Hepatocyte (in vitro differentiated cells): ENCODE data around the gene IDI1. TPM values are rescaled to one million over a fixed set of nuclear protein-coding genes. Genes with fewer than 3 reads are reported as not detected.

Source experiments
- DNase-seq: peaks from one replicate; pipeline ENCODE4 v3.0.0-alpha.2; 2016; ENCODE audit warnings: low spot score
- H2AFZ ChIP-seq: fragments of 200-600 bp; sonication (generic); 2 replicates; pipeline ENCODE4 v1.6.0; 2016; ENCODE audit warnings: antibody characterized with exemption, mild to moderate bottlenecking
- H3K27ac ChIP-seq: fragments of 200-600 bp; sonication (generic); 2 replicates; pipeline ENCODE4 v1.5.1; 2016; ENCODE audit warnings: mild to moderate bottlenecking
- H3K27me3 ChIP-seq: fragments of 200-600 bp; sonication (generic); 2 replicates; pipeline ENCODE4 v1.6.1; 2016
- H3K36me3 ChIP-seq: fragments of 200-600 bp; sonication (generic); replicated peaks from 2 replicates; pipeline ENCODE4 v1.5.1; 2016; ENCODE audit warnings: low read depth; ENCODE audit not compliant: insufficient read depth
- H3K4me1 ChIP-seq: fragments of 200-600 bp; sonication (generic); 2 replicates; pipeline ENCODE4 v1.5.1; 2016; ENCODE audit warnings: mild to moderate bottlenecking, moderate library complexity; ENCODE audit not compliant: insufficient read depth
- H3K4me2 ChIP-seq: fragments of 200-600 bp; sonication (generic); 2 replicates; pipeline ENCODE4 v1.6.0; 2016
- H3K4me3 ChIP-seq: fragments of 200-600 bp; sonication (generic); 2 replicates; pipeline ENCODE4 v1.5.1; 2016; ENCODE audit warnings: mild to moderate bottlenecking
- H3K79me2 ChIP-seq: fragments of 200-600 bp; sonication (generic); 2 replicates; pipeline ENCODE4 v1.6.0; 2017; ENCODE audit warnings: mild to moderate bottlenecking
- H3K9me2 ChIP-seq: fragments of 200-600 bp; sonication (generic); replicated peaks from 2 replicates; pipeline ENCODE4 v1.6.0; 2017; ENCODE audit warnings: mild to moderate bottlenecking; ENCODE audit not compliant: insufficient read depth
- H3K9me3 ChIP-seq: fragments of 200-600 bp; sonication (generic); 2 replicates; pipeline ENCODE4 v1.5.1; 2016; ENCODE audit warnings: low read depth, mild to moderate bottlenecking
- H4K20me1 ChIP-seq: fragments of 200-600 bp; sonication (generic); 2 replicates; pipeline ENCODE4 v1.6.0; 2016; ENCODE audit warnings: mild to moderate bottlenecking; ENCODE audit not compliant: insufficient read depth, poor library complexity, severe bottlenecking
- EZH2 ChIP-seq: fragments of 200-600 bp; sonication (generic); IDR thresholded peaks from 2 replicates; pipeline ENCODE4 v1.6.1; 2016; ENCODE audit warnings: antibody characterized with exemption, mild to moderate bottlenecking, borderline replicate concordance
- EZH2phosphoT487 ChIP-seq: fragments of 200-600 bp; sonication (generic); IDR thresholded peaks from one replicate; pipeline ENCODE4 v1.6.1; 2018; ENCODE audit warnings: antibody characterized with exemption, mild to moderate bottlenecking, low read depth, moderate library complexity; ENCODE audit not compliant: unreplicated experiment, severe bottlenecking
- WGBS: methylation state at CpG from one replicate; pipeline ENCODE4 v1.1.6; 2016; ENCODE audit warnings: low lambda C conversion rate; ENCODE audit errors: missing lambda C conversion rate; 5-methylcytosine and 5-hydroxymethylcytosine counted together
- polyA plus RNA-seq: library from polyadenylated mRNA; unstranded; fragments of >200 nt; fragmentation: Nextera tagmentation; extraction: Ambion mirVana; gene quantifications from 2 replicates; pipeline ENCODE4 v1.2.1, GENCODE V29; 2016
- total RNA-seq: library from RNA; depleted of rRNA; stranded (reverse); fragments of >200 nt; gene quantifications from 2 replicates; pipeline ENCODE4 v1.2.3, GENCODE V29; 2014
- TF ChIP-seq, protein P1 (sequence below): fragments of 200-600 bp; sonication (generic); IDR thresholded peaks from 2 replicates; pipeline ENCODE4 v1.5.1; 2016; ENCODE audit warnings: antibody characterized with exemption, mild to moderate bottlenecking; ENCODE audit not compliant: poor library complexity

The IDI1 gene
- total and polyA plus RNA-seq, 2 experiments from 2014 or later: 228 to 303 TPM

DNA sequence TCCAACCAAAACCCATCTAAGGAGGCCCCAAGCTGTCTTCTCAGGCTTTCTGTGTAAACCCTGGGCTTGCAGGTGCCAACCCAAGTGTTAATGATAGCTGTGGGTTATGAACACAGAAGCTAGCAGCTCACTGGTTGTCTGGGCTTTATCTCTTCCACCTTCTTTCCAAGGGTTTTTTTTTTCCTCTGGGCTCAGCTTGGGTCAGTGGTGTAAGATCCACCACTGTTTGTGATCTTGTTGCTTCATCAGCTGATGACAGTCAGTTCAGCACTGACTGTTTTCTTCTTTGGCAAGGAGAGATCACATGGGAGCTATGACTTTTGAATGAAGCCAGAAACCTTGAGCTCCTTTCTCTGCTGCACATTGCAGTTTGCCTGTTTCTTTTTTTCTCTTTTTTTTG is 56.0 kb downstream of the IDI1 start:
- Histone ChIP-seq H4K20me1 (peaks cover 16% of the 10 kb centered on the region), H3K79me2 (peaks cover 69% of the 10 kb centered on the region), H3K4me2 (no peak overlapping the region), H3K9me2 (no peaks in the 10 kb centered on the region), H3K27ac (no peak overlapping the region), H3K27me3 (no peaks in the 10 kb centered on the region), H3K4me3 (no peak overlapping the region), H3K36me3 (peaks cover 3% of the 10 kb centered on the region), H2AFZ (no peak overlapping the region), H3K9me3 (no peaks in the 10 kb centered on the region), H3K4me1 (peaks cover 10% of the 10 kb centered on the region)
- no peak for DNase-seq
- TF ChIP-seq EZH2phosphoT487: no peak
- TF ChIP-seq, protein P1, sequence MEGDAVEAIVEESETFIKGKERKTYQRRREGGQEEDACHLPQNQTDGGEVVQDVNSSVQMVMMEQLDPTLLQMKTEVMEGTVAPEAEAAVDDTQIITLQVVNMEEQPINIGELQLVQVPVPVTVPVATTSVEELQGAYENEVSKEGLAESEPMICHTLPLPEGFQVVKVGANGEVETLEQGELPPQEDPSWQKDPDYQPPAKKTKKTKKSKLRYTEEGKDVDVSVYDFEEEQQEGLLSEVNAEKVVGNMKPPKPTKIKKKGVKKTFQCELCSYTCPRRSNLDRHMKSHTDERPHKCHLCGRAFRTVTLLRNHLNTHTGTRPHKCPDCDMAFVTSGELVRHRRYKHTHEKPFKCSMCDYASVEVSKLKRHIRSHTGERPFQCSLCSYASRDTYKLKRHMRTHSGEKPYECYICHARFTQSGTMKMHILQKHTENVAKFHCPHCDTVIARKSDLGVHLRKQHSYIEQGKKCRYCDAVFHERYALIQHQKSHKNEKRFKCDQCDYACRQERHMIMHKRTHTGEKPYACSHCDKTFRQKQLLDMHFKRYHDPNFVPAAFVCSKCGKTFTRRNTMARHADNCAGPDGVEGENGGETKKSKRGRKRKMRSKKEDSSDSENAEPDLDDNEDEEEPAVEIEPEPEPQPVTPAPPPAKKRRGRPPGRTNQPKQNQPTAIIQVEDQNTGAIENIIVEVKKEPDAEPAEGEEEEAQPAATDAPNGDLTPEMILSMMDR: no peak

DNA sequence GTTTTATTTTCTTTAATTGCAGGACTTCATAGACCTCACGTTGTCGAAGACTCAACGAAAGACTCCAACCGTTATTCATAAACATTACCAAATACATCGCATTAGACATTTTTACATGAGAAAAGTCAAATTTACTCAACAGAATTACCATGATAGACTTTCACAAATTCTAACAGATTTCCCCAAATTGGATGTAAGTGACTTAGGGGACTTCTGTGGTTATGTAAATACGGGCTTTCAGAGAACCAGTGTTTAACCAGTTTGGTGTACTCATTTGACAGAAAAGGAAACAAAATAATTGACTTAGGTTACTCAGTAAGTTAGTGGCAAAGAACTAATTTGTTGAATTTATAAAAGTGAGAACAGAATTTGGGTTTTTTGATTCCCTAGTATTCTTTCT is 56.5 kb downstream of the IDI1 start:
- WGBS: 97% methylated on average over 6 of the region's 6 CpGs
- H3K4me3 ChIP-seq: no peak overlapping the region
- H3K9me3 ChIP-seq: no peaks in the 10 kb centered on the region
- H3K79me2 ChIP-seq: peaks cover 70% of the 10 kb centered on the region
- peaks cover 10% of the 10 kb centered on the region for H3K4me1 ChIP-seq
- DNase-seq: no peak
- H3K27ac ChIP-seq: no peak overlapping the region
- no peak overlapping the region for H2AFZ ChIP-seq
- H3K4me2 ChIP-seq: no peak overlapping the region
- peaks cover 3% of the 10 kb centered on the region for H3K36me3 ChIP-seq
- H3K27me3 ChIP-seq: no peaks in the 10 kb centered on the region
- TF ChIP-seq EZH2: no peak
- no peak for TF ChIP-seq EZH2phosphoT487
- TF ChIP-seq, protein P1: no peak
- peaks cover 16% of the 10 kb centered on the region for H4K20me1 ChIP-seq
- no peaks in the 10 kb centered on the region for H3K9me2 ChIP-seq

DNA sequence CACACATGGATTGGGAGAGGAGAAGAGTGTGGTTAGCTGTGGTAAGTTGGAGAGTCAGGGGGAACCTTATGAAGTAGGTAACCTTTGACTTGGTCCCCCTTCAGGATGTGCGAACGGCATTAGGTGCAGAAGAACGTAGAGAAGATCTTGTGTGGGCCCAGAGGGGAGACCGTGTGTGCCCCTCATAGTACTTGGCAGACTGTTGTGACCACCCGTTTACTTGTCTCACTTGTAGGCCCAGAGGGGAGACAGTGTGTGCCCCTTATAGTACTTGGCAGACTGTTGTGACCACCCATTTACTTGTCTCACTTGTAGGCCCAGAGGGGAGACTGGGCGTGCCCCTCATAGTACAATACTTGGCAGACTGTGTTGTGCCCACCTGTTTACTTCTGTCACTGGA is 58.1 kb downstream of the IDI1 start:
- H3K27ac ChIP-seq: no peak overlapping the region
- no peaks in the 10 kb centered on the region for H3K9me2 ChIP-seq
- TF ChIP-seq, protein P1: no peak
- no peak for TF ChIP-seq EZH2
- H3K27me3 ChIP-seq: no peaks in the 10 kb centered on the region
- no peak for DNase-seq
- no peak overlapping the region for H2AFZ ChIP-seq
- peaks cover 3% of the 10 kb centered on the region for H3K36me3 ChIP-seq
- 95% methylated on average over 6 of the region's 6 CpGs for WGBS
- peaks cover 16% of the 10 kb centered on the region for H4K20me1 ChIP-seq
- H3K4me2 ChIP-seq: no peak overlapping the region
- no peaks in the 10 kb centered on the region for H3K9me3 ChIP-seq
- H3K4me1 ChIP-seq: peaks cover 24% of the 10 kb centered on the region
- H3K4me3 ChIP-seq: no peak overlapping the region
- peaks cover 70% of the 10 kb centered on the region for H3K79me2 ChIP-seq

Other genes with a start within 250 kb of the IDI1 start
- gene LARP4B, start 117.4 kb downstream of the IDI1 start, total RNA-seq: 38.5 and 43.4 TPM in 2 replicates
- 23.9 and 28.4 TPM in 2 replicates for gene LARP4B, start 117.4 kb downstream of the IDI1 start, polyA plus RNA-seq
- gene GTPBP4, start 60.7 kb downstream of the IDI1 start, total RNA-seq: 33.6 and 34.2 TPM in 2 replicates
- gene GTPBP4, start 60.7 kb downstream of the IDI1 start, polyA plus RNA-seq: 55.5 and 59.4 TPM in 2 replicates
- gene IDI2, start 23.3 kb downstream of the IDI1 start, total RNA-seq: 0.33 TPM in 1 of 2 replicates, not detected in the other
- gene IDI2, start 23.3 kb downstream of the IDI1 start, polyA plus RNA-seq: 0.29 TPM in 1 of 2 replicates, not detected in the other
- gene WDR37, start 7.3 kb upstream of the IDI1 start, total RNA-seq: 12.3 and 15.2 TPM in 2 replicates
- gene WDR37, start 7.3 kb upstream of the IDI1 start, polyA plus RNA-seq: 8.6 and 13.2 TPM in 2 replicates